WTC11 (cell line): ENCODE measurements around the gene NEIL3.

ENCODE experiments used
- CREB1 ChIP-seq: sonication (generic); formaldehyde crosslinking; IDR thresholded peaks from 2 replicates; pipeline ENCODE4 v1.8.0; 2023; ENCODE audit warnings: mild to moderate bottlenecking, missing genetic modification reagents
- FOXJ3 ChIP-seq: sonication (generic); formaldehyde crosslinking; IDR thresholded peaks from 2 replicates; pipeline ENCODE4 v1.9.0; 2021; ENCODE audit warnings: missing genetic modification reagents, mild to moderate bottlenecking, borderline replicate concordance
- FOXK1 ChIP-seq: sonication (generic); formaldehyde crosslinking; IDR thresholded peaks from 2 replicates; pipeline ENCODE4 v1.8.0; 2022; ENCODE audit warnings: mild to moderate bottlenecking, moderate library complexity, missing genetic modification reagents
- NFATC4 ChIP-seq: fragments of 250-450 bp; sonication (Bioruptor Pico); IDR thresholded peaks from 2 replicates; pipeline ENCODE4 v1.9.0; 2021; ENCODE audit warnings: mild to moderate bottlenecking
- NR2C2 ChIP-seq: sonication (generic); formaldehyde crosslinking; IDR thresholded peaks from 2 replicates; pipeline ENCODE4 v1.8.0; 2022; ENCODE audit warnings: mild to moderate bottlenecking, missing genetic modification reagents
- SOX15 ChIP-seq: fragments of 250-450 bp; sonication (Bioruptor Pico); IDR thresholded peaks from 2 replicates; pipeline ENCODE4 v1.9.0; 2021; ENCODE audit warnings: mild to moderate bottlenecking
- SP1 ChIP-seq: sonication (generic); formaldehyde crosslinking; conservative IDR thresholded peaks from 2 replicates; pipeline ENCODE4 v1.8.1; 2022; ENCODE audit warnings: missing genetic modification reagents
- ZNF416 ChIP-seq: fragments of 250-450 bp; sonication (Bioruptor Pico); IDR thresholded peaks from 2 replicates; pipeline ENCODE4 v1.9.0; 2021; ENCODE audit warnings: mild to moderate bottlenecking, inconsistent platforms
- TF ChIP-seq, protein P1 (sequence below): fragments of 200-600 bp; IDR thresholded peaks from 2 replicates; pipeline ENCODE4 v1.8.0; 2022; ENCODE audit warnings: antibody characterized with exemption
- TF ChIP-seq, protein P2 (sequence below): sonication (generic); formaldehyde crosslinking; IDR thresholded peaks from 2 replicates; pipeline ENCODE4 v1.8.0; 2022; ENCODE audit warnings: mild to moderate bottlenecking, missing genetic modification reagents
- TF ChIP-seq, protein P3 (sequence below): sonication (generic); formaldehyde crosslinking; IDR thresholded peaks from 2 replicates; pipeline ENCODE4 v1.8.0; 2022; ENCODE audit warnings: mild to moderate bottlenecking, missing genetic modification reagents

DNA sequence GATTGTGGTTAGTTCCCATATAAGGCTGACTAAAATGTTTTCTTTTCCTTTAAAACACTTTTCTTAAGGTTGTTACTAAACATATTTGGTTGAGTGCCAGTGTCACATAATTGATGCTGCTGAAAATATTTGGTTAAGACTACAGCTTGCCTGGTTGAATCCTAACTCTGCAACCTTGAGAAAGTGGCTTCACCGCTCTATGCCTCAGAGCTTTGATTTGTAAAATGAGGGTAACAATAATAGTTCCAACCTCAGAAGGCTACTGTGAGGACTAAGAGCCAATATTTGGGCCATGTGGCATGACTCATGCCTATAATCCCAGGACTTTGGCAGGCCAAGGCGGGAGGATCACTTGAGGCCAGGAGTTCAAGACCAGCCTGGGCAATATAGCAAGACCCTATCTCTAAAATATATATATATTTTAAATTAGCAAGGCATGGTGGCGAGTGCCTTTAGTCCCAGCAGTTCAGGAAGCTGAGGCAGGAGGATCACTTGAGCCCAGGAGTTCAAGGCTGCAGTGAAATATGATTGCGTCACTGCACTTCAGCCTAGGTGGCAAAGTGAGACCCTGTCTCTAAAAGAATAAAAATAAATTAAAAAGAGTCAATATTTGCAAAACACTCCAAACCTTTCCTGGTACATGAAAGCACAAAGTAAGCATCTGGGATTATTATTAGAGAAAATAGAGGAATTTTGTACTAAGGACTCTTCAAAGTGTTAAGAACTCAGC, 7.1 kb upstream of the NEIL3 start:
- TF ChIP-seq, protein P1, sequence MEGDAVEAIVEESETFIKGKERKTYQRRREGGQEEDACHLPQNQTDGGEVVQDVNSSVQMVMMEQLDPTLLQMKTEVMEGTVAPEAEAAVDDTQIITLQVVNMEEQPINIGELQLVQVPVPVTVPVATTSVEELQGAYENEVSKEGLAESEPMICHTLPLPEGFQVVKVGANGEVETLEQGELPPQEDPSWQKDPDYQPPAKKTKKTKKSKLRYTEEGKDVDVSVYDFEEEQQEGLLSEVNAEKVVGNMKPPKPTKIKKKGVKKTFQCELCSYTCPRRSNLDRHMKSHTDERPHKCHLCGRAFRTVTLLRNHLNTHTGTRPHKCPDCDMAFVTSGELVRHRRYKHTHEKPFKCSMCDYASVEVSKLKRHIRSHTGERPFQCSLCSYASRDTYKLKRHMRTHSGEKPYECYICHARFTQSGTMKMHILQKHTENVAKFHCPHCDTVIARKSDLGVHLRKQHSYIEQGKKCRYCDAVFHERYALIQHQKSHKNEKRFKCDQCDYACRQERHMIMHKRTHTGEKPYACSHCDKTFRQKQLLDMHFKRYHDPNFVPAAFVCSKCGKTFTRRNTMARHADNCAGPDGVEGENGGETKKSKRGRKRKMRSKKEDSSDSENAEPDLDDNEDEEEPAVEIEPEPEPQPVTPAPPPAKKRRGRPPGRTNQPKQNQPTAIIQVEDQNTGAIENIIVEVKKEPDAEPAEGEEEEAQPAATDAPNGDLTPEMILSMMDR, result no peak
- TF ChIP-seq NR2C2 (CRISPR knock-in tag) (no peak), SP1 (CRISPR knock-in tag) (no peak), FOXJ3 (CRISPR knock-in tag) (no peak), NFATC4 (no peak), FOXK1 (no peak), CREB1 (CRISPR knock-in tag) (no peak), ZNF416 (CRISPR knock-in tag) (no peak), SOX15 (CRISPR knock-in tag) (no peak)
- TF ChIP-seq, protein P2, sequence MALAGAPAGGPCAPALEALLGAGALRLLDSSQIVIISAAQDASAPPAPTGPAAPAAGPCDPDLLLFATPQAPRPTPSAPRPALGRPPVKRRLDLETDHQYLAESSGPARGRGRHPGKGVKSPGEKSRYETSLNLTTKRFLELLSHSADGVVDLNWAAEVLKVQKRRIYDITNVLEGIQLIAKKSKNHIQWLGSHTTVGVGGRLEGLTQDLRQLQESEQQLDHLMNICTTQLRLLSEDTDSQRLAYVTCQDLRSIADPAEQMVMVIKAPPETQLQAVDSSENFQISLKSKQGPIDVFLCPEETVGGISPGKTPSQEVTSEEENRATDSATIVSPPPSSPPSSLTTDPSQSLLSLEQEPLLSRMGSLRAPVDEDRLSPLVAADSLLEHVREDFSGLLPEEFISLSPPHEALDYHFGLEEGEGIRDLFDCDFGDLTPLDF, result no peak
- TF ChIP-seq, protein P3, sequence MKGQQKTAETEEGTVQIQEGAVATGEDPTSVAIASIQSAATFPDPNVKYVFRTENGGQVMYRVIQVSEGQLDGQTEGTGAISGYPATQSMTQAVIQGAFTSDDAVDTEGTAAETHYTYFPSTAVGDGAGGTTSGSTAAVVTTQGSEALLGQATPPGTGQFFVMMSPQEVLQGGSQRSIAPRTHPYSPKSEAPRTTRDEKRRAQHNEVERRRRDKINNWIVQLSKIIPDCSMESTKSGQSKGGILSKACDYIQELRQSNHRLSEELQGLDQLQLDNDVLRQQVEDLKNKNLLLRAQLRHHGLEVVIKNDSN (CRISPR knock-in tag), result no peak
